Measurements from ENCODE around the gene TNS2. TPM values are rescaled to one million over a fixed set of nuclear protein-coding genes. Genes with fewer than 3 reads are reported as not detected.
"Not testable (repeated sequence)": the region's sequence is repeated elsewhere in the genome, so short reads cannot be mapped to it uniquely, and the experiment has no call there.

TNS2 gene
- total RNA-seq, 1 experiment from 2014 or later = 18.9 TPM

DNA sequence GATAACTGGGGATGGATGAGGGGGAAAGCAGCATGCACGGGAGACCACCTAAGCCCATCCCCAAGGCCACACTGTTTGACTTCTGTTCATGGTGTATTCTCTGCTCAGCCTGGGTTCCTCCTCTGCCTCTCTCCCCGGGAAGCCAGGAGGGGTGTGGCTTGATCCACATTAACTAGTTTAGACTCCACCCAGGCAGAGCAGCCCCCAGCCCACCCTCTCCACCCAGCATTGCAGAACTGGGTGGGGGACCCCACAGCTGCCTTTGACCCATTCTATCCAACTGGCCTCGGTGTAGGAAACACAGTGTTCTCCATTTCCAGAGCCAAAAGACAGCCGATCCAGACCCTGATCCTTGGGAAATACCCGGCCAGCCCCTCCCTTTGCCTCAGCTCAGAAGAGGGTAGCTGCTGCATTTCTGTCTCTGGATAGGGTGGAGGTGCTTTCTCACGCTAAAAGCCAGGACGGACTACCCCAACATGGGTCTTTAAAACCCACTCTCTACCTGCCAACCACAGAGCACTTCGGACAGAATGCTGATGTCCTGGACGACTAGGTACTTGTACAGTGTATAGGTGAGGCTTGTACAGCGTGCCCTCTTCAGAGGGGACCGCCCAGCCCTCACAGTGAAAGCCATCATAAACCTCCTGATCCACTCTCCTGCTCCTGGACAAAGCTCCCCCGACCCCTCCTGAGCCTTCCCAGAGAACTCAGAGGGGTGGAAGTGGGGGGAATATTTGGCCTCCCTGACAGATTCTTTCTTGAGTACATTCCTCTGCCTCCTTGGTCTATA, 20.0 kb downstream of the TNS2 start:
- DNase-seq (ENCODE audit: low spot score) = no peak

DNA sequence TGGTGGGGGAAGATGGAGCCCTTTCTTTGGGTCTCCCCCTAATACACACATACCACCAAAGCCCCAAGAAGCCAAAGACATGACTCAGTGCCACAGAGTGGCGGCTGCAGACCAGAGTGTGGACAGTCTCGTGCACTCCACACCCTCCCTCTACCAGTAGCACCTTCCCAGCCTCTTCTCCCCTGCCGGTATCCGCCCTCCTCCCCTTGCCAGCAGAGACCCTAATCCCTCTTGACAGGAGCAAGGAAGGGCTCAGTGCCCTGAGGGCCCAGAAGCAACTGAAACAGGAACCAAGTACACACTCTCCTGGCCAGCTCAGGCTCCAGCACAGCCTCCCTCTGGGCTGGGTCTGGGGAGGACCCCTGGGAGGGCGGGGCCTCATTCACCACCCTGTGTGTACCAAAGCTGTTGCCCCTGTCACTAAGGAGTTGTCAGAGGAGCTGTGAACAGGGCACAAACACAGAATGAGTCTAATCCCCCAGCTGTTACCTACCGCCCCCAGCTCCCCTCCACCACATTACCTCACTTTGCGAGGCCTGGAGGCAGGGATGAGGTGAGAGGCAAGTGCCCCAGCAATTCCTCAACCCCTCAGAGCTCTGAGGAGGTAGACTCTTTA, 21.1 kb downstream of the TNS2 start:
- no peak for DNase-seq (ENCODE audit: low spot score)

DNA sequence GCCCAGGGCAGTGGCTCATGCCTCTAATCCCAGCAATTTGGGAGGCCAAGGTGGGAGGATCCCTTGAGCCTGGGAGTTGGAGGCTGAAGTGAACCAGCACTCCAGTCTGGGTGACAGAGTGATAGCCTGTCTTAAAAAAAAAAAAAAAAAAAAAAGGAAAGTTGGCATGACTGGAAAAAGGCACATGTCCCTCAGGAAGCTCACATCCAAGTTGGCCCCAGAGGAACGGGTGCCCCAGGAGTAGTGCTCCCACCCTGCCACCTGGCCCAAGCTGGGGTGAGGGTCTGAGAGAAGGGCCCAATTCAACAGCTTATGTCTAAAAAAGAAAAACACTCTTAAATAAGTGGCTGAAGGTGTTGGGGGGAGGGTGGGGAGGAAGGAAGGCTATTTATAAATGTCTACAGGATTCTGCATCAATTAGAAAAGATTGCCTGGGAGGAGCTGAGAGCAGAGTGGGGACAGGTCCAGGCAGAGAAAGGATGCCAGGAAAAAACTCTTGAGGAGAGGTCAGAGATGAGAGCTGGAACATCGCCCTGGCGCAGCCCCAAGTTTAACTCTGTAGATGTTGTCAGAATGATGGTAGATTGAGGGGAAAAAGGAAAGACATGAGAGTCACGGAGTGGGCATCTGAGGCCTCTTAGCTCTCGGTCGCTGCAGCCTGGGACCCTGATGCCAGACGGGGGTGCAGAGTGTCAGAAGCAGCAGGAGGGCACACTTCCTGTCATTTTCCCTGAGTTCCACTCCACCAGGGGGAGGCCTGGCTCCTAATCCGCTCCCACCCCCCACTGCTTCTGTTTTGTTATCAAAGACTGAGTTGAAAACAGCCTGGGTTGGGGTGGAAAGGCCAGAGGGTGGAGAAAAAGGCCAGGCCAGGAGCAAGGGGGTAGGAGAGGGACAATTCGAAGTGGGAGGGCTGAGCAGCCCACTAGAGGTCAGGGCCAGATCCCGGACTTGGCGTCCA, 22.0 kb downstream of the TNS2 start:
- no peak for DNase-seq (ENCODE audit: low spot score)

DNA sequence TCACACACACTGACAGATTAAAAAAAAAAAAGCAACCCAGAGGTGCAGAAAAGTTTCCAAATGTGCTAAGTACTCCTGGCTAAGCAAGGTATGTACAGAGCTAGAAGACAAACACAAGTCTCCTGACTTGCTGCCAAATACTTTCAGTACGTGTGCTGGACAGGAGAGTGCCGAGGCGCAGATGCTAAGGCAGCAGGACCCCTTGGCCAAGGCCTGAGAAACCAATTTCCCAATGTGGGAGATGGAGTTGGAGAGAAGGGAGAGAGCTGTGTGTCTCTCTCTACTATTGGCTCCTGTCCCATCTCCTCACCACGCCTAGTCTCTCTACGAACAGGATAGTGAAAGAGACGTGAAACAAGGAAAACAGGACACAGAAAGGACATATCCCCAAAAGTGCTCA, 24.0 kb downstream of the TNS2 start:
- DNase-seq (ENCODE audit: low spot score) = no peak

DNA sequence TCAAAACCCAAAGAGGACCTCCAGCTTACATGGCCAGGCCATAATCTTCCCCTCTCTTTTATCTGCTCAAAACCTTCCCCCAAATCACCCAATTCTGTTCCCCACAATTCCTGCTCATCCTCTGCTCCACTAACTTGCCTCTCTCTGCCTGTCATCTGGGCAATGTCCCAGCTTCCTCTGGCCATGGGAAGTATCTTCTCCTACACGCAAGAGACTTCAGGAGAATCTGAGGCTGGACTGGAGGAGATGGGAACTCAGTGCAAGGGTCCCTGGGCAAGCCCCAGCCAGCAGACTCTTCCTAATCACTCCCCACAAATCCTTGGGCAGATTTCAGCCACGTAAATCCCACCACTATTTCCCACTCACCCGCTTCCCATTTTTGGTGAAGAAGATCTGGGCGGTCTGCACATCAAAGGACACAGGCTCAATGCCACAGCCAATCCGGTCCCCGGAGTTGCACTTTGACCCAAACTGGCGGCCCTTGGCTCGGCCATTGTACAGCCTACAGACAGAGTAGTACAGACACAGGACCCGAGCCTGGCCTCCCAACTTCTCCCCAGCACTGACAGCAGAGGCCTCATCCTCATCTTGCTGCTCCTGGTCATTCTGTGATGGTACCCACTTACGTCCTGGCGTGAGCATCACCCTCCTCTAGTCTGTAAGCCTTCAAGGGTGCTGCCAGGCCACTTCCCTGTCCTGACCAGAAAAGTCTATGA, 24.6 kb downstream of the TNS2 start:
- no peak for DNase-seq (ENCODE audit: low spot score)

DNA sequence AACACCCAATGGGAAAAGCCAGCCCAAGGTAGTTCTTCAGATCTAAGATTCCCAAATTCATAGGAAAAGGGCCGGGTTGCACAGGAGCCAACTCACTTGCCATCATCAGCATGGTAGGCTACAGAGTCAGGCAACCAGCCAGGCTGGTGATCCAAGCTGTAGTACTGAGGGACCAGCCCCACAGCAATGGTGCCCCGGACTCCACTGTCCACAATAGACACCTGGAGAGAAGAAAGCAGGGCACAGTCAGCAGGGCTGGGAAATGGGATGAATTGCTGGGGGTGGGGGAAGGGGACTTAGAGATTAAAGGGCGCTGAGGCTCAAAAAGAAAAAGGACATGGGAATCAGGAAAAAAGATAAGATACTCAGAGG, 25.1 kb downstream of the TNS2 start:
- no peak for DNase-seq (ENCODE audit: low spot score)

DNA sequence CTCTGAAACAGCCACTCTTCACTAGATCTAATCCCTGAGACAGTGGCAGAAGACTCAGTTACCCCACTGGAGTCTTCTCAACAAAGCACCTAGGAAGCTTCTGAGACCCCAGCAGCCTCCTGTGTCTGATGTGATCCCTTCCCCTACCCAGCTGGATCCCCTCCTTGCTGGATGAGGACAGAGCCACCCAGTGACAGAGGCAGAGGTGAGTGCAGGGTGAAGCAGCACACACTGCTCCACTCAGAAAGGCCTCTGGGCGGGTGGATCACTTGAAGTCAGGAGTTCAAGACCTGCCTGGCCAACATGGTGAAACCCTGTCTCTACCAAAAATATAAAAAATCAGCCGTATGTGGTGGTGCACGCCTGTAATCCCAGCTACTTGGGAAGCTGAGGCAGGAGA, 26.6 kb downstream of the TNS2 start:
- DNase-seq (ENCODE audit: low spot score) = no peak

DNA sequence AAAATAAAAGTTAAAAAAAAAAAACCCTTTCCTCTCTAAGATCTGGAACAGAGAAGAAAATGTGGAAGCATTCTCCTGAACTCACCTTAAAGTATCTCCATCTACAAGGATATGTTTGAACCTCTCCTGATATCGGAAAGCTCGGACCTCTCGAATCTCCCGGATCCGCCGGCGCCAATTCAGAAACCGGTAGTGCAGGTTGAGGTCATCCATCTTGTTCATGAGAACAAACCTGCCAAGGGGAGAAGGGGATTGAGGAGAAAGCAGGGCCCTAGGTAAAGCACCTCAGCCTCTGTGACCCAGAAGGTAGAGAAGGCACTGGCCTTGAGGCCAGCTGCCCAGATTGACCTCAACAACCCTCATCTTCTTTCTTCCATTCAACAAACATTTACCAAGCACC, 27.2 kb downstream of the TNS2 start:
- no peak for DNase-seq (ENCODE audit: low spot score)

DNA sequence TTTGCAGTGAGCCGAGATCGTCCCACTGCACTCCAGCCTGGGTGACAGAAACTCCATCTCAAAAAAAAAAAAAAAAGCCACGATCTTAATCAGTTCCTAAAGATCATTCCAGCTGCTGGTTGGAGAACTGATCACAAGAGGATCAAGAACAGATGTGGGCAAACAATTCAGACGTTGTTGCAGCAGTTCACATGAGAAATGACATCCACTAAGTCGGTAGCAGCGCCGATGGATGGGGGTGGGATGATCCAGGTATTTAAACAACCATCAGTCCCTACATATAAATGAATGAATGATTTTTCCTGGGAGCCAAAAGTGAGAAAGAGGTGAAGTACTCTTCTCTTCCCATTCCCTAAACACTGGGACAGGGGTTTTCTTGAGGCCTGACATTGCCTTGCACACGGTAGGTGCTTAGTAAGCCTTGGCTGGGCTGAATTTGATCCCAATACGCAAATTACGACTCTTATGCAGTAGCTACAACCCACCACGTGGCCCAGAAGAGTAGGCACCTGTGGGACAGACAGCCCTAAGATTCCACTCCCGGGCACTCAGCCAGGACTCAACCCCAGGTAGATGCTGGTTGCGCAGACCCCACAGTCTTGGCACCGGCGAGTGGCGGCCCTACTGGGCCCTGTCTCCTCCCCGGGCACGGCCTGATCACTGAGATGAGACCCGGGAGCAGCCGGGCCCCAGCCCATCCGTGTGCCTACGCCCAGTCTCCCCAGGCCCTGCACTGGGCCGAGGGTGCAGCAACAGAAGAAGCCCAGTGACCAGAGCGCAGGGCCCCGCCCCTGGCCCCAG, 28.8 kb downstream of the TNS2 start:
- no peak for DNase-seq (ENCODE audit: low spot score)

DNA sequence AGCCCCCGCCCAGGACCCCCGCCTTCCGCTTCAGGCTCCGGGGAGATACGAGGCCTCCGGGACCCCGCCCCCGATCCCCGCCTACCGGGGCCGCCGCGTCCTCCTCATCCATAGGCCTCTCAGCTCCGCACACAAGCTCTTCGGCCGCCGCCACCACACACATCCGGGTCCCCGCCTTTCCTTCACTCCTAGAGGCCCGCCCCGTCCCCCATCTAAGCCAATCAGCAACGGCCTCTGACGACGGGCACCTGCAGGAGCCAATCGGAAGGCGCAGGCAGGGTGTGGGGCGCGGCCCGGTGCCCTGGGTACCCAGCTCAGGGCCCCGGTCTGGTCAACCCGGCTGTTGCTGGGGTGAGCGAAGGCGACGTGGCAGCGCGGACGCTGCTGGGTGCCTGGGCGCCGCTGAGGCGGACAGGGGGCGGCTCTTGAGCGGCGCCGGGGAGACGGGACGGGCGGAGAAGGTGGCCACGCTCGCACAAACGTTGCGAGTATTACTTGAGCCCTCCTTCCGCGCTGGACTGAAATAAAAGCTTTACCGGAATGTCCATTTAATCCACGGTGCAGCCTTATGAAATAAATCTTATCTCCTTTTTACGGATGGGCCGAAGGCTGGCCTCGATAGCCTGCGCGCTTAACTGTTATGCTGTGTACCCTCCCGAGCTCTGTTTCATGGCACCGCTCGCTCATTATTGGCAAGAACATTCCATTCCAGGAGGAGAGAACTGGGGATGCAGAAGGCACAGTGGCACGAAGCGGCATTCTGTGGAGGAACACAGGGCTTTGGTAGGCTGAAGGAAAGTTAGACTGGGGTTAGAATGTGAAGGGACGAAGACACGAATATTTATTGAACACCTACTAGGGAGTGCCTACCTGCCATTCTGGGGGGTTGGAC, 29.6 kb downstream of the TNS2 start, which contains the start of gene SPRYD3:
Gene SPRYD3, minus strand, starts transcription at position 165 of the 892 bp plus-strand sequence. Its CDS starts 57 bp downstream, at position 108.
- DNase-seq (ENCODE audit: low spot score) = peak; percentile 91

DNA sequence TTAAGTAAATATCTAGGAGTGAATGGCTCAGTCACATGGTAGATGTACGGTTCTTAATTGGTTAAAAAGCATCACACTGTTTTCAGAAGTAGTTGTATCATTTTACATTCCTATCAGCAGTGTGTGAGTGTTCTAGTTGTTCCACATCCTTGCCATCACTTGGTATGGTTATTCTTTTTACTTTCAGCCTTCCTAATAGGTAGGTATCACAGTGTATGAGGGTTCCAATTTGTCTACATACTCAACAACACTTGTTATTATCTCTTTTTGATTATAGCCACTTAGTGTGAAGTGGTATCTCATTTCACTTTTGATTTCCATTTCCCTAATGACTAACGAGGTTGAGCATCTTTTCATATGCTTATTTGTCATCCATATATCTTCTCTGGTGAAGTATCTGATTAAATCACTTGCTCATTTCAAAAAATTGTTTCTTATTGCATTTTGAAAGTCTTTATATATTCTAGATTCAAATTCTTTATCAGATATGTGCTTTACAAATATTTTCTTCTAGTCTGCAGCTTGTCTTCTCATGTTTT, 32.8 kb downstream of the TNS2 start:
- no peak for DNase-seq (ENCODE audit: low spot score)

DNA sequence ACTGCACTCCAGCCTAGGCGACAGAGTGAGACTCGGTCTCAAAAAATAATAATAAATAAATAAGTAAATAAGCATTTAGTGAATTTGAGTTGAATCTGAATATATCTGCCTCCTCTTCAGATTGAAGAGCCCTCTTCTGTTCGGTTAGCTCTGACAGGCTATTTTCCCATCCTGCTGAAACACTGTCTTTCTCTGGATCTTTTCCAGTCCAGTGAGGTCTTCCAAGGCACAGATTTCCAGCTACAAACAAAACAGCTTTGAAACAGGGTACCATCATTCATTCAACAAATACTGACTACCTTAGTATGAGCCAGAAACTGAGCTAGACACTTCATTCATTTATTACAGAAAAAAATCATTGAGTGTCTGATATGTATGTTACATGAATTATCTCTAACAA, 36.5 kb downstream of the TNS2 start:
- no peak for DNase-seq (ENCODE audit: low spot score)

DNA sequence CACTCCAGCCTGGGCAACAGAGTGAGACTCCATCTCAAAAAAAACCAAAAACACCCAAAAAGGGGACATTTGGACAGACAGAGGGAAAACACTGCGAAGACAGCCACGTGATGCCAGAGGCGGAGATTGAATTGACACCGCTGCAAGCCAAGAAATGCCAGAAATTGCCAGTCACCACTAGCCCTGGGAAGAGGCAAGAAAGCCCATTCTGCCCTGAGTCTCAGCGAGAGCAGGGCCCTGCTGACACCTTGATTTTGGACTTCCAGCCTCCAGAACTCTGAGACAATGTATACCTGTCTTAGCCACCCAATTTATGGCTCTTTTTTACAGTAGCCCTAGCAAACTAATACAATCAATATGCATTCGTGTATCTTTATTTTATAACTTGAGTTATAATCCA, 40.2 kb downstream of the TNS2 start:
- no peak for DNase-seq (ENCODE audit: low spot score)

DNA sequence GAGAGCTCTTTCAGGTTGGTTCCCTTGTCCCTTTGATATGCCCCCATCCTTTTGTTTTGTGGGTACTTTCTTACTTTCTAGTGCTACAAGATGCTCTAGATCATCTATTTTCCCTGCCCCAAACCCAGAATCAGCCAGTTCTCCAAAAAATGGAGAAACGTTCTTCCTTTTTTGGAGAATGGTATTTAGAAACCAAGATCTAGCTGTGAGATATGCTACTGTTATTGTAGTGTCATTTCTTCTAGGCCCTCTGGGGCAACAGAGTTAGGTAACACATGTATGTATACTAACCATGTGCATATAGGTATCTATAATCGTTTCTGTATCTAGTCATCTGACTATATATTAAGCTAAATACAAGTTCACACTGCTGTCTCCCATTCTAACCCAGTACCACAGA, 40.7 kb downstream of the TNS2 start:
- no peak for DNase-seq (ENCODE audit: low spot score)

DNA sequence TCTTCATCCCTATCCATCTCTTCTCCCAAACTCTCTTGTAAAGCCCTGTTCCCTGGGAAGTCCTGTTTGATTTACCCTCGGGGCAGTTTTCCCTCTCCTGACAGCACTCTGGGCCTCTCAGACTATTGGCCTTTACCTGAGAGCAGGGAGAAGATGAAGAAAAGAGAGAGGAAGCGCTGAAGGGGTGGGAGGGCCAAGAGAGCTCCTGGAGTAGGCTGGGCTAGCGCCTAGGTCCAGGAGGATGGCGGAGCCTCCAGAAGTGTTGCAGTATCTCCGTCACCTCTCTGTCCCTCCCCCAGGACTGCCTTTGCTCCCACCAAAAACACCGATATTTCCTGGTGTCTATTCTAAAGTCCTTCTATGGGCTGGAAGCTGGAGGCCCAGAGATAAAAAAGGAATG, 41.9 kb downstream of the TNS2 start:
- DNase-seq (ENCODE audit: low spot score) = no peak

DNA sequence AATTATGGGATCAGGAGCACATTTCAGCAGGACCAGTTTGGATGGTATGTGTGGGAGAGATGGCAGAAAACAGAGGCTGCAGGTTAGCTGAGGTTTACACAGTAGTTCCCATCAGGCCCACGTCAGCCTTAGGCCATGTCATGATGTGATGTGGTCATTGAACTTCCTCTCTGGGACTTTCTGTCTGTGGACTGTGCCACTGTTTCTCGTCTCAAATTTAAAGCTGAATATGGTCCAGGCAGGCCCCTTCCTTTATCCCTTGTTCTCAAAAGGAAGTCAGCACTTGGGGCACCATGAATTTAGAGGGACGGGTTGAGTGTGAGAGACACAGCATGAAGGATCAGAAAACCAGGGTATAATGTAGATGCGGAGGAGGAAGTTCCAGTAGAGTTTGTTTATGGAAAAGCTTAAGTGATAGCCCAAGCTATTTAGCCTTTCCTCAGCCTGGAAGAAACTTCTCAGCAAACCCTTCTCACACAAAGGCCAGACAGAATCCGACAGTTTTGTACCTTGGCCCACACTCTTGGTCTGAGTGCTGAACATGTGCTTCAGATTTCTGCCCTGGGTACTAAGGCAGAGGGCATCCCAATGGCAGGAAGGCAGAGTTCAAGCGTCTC, 44.0 kb downstream of the TNS2 start:
- no peak for DNase-seq (ENCODE audit: low spot score)

DNA sequence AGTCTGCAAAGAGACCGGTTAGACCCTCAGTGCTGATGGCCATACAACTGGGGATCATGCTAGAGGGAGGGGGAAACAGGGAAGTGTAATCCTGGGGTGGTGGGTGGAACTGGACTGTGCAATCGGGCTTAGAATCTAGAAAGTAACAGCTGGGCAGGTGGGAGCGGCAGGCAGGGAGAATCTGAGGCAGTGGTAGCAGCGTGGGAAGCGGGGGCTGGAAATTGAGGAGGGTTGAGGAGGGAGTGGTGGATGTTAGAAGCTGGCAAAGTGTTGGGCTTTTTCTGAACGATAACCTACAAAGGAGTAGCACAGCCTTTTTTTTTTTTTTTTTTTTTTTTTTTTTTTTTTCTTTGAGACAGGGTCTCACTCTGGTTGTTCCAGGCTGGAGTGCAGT, 44.5 kb downstream of the TNS2 start:
- no peak for DNase-seq (ENCODE audit: low spot score)

DNA sequence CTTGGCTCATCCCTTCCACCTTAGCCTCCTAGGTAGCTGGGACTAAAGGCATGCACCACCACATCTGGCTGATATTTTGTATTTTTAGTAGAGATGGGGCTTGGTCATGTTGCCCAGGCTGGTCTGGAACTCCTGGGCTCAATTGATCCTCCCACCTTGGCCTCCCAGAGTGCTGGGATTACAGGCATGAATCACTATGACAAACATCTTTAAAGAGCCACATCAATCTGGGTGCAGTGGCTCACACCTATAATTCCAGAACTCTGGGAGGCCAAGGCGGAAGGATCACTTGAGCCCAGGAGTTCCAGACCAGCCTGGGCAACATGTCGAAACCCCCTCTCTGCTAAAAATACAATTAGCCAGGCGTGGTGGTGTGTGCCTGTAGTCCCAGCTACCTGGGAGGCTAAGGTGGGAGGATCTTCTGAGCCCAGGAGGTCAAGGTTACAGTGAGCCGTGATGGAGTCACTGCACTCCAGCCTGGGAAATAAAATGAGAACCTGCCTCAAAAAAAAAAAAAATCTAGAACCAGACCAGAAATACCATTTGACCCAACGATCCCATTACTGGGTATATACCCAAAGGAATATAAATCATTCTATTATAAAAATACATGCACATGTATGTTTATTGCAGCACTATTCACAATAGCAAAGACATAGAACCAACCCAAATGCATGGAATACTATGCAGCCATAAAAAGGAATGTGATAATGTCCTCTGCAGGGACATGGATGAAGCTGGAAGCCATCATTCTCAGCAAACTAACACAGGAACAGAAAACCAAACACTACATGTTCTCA, 45.1 kb downstream of the TNS2 start:
- DNase-seq (ENCODE audit: low spot score) = not testable (repeated sequence)

DNA sequence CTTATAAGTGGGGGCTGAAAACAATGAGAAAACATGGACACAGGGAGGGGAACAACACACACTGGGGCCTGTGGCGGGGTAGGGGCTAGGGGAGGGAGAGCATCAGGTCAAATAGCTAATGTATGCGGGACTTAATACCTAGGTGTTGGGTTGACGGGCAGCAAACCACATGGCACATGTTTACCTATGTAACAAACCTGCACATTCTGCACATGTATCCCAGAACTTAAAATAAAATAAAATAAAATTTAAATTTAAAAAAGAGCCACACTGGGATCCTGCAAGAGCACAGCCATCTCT, 45.7 kb downstream of the TNS2 start:
- DNase-seq (ENCODE audit: low spot score) = not testable (repeated sequence)
